HEK293 (cell line): ENCODE measurements around the gene RAB44.

Experiments
- CTCF ChIA-PET: fragments of 350-600 bp; formaldehyde crosslinking; extraction: SDS; loops from one replicate; lab custom pipeline; 2021; ENCODE audit warnings: antibody characterized with exemption; lab: Yijun Ruan, JAX
- POLR2A ChIA-PET: fragments of 300-600 bp; formaldehyde crosslinking; extraction: SDS; loops from one replicate; lab custom pipeline; 2020; ENCODE audit warnings: antibody characterized with exemption, inconsistent platforms; lab: Yijun Ruan, JAX
- H3K27ac ChIP-seq: fragments of 200-500 bp; sonication (Bioruptor generic); 2 replicates; pipeline ENCODE4 v1.5.1; 2014; ENCODE audit warnings: low read depth, low read length, control low read depth, inconsistent platforms; ENCODE audit errors: extremely low read depth
- H3K36me3 ChIP-seq, 2 experiments: fragments of 200-500 bp in 1 of 2; sonication (Bioruptor generic) in 1 of 2; 1 replicate in 1 of 2; 2 replicates in 1 of 2; pipeline ENCODE4 v1.5.1; 2014 to 2017; ENCODE audit warnings: inconsistent platforms in 2 of 2, low read length in 2 of 2; ENCODE audit not compliant: control insufficient read depth in 2 of 2, insufficient read depth in 1 of 2
- H3K4me1 ChIP-seq: fragments of 200-500 bp; sonication (Bioruptor generic); 2 replicates; pipeline ENCODE4 v1.5.1; 2014; ENCODE audit warnings: mild to moderate bottlenecking, low read length, inconsistent platforms; ENCODE audit not compliant: control insufficient read depth, insufficient read depth
- H3K4me3 ChIP-seq: 2 replicates; pipeline ENCODE4 v1.5.1; 2011; ENCODE audit warnings: low read depth, mild to moderate bottlenecking, control low read depth, low read length, moderate library complexity
- H3K9me3 ChIP-seq: fragments of 200-500 bp; sonication (Bioruptor generic); 2 replicates; pipeline ENCODE4 v1.5.1; 2014; ENCODE audit warnings: low read depth, low read length, inconsistent platforms; ENCODE audit not compliant: control insufficient read depth, insufficient read depth
- GLI4 ChIP-seq: fragments of 450-650 bp; formaldehyde crosslinking; IDR thresholded peaks from 2 replicates; pipeline ENCODE4 v1.5.1; 2016; ENCODE audit warnings: missing biosample characterization, missing genetic modification characterization
- SCRT2 ChIP-seq: fragments of 450-650 bp; formaldehyde crosslinking; IDR thresholded peaks from 2 replicates; pipeline ENCODE4 v1.5.1; 2016; ENCODE audit warnings: missing biosample characterization, missing genetic modification characterization
- SETDB1 ChIP-seq: IDR thresholded peaks from one replicate; pipeline ENCODE4 v1.6.1; 2017; ENCODE audit warnings: mild to moderate bottlenecking, low read length, moderate library complexity, mixed read lengths; ENCODE audit not compliant: insufficient read length
- ZNF138 ChIP-seq: fragments of 450-650 bp; formaldehyde crosslinking; IDR thresholded peaks from 2 replicates; pipeline ENCODE4 v1.5.1; 2016; ENCODE audit warnings: missing biosample characterization, missing genetic modification characterization, borderline replicate concordance
- ZNF239 ChIP-seq: fragments of 450-650 bp; formaldehyde crosslinking; IDR thresholded peaks from 2 replicates; pipeline ENCODE4 v1.5.1; 2016; ENCODE audit warnings: missing biosample characterization, missing genetic modification characterization
- ZNF341 ChIP-seq: fragments of 450-650 bp; formaldehyde crosslinking; IDR thresholded peaks from 2 replicates; pipeline ENCODE4; 2016; ENCODE audit warnings: low read depth, missing biosample characterization, missing genetic modification characterization
- ZNF350 ChIP-seq: fragments of 450-650 bp; formaldehyde crosslinking; IDR thresholded peaks from 2 replicates; pipeline ENCODE4 v1.5.0; 2017; ENCODE audit warnings: missing biosample characterization, mild to moderate bottlenecking, missing genetic modification characterization
- ZNF391 ChIP-seq: fragments of 450-650 bp; formaldehyde crosslinking; IDR thresholded peaks from 2 replicates; pipeline ENCODE4 v1.5.1; 2016; ENCODE audit warnings: low read depth, missing biosample characterization, missing genetic modification characterization, borderline replicate concordance
- ZNF510 ChIP-seq: fragments of 450-650 bp; formaldehyde crosslinking; IDR thresholded peaks from 2 replicates; pipeline ENCODE4 v1.5.1; 2018; ENCODE audit warnings: mild to moderate bottlenecking, missing genetic modification characterization, missing biosample characterization; ENCODE audit not compliant: insufficient replicate concordance
- ZNF521 ChIP-seq: fragments of 450-650 bp; formaldehyde crosslinking; IDR thresholded peaks from 2 replicates; pipeline ENCODE4 v1.5.1; 2017; ENCODE audit warnings: missing biosample characterization, mild to moderate bottlenecking, missing genetic modification characterization
- ZNF529 ChIP-seq: fragments of 450-650 bp; formaldehyde crosslinking; IDR thresholded peaks from 2 replicates; pipeline ENCODE4 v1.5.1; 2017; ENCODE audit warnings: missing genetic modification characterization, missing biosample characterization; ENCODE audit not compliant: insufficient replicate concordance
- ZNF626 ChIP-seq: fragments of 450-650 bp; sonication (Bioruptor Pico); formaldehyde crosslinking; IDR thresholded peaks from 2 replicates; pipeline ENCODE4 v1.5.1; 2018; ENCODE audit warnings: missing biosample characterization, missing genetic modification characterization, inconsistent platforms
- ZNF677 ChIP-seq: fragments of 450-650 bp; IDR thresholded peaks from 2 replicates; pipeline ENCODE4 v1.5.0; 2018; ENCODE audit warnings: missing biosample characterization, mild to moderate bottlenecking, missing genetic modification characterization, moderate library complexity
- ZNF747 ChIP-seq: fragments of 450-650 bp; formaldehyde crosslinking; IDR thresholded peaks from 2 replicates; pipeline ENCODE4 v1.5.1; 2016; ENCODE audit warnings: missing biosample characterization, missing genetic modification characterization
- TF ChIP-seq, protein P1 (sequence below): fragments of 450-650 bp; IDR thresholded peaks from 2 replicates; pipeline ENCODE4 v1.5.1; 2018; ENCODE audit warnings: missing biosample characterization, missing genetic modification characterization
- TF ChIP-seq, protein P2 (sequence below): fragments of 450-650 bp; formaldehyde crosslinking; IDR thresholded peaks from 2 replicates; pipeline ENCODE4 v1.5.1; 2016; ENCODE audit warnings: missing biosample characterization, missing genetic modification characterization, borderline replicate concordance
- TF ChIP-seq, protein P3 (sequence below): fragments of 450-650 bp; formaldehyde crosslinking; IDR thresholded peaks from 2 replicates; pipeline ENCODE4 v1.5.1; 2016; ENCODE audit warnings: missing biosample characterization, missing genetic modification characterization
- TF ChIP-seq, protein P4 (sequence below): fragments of 450-650 bp; formaldehyde crosslinking; IDR thresholded peaks from 2 replicates; pipeline ENCODE4 v1.5.1; 2017; ENCODE audit warnings: missing biosample characterization, missing genetic modification characterization
- TF ChIP-seq, protein P5 (sequence below): fragments of 450-650 bp; formaldehyde crosslinking; IDR thresholded peaks from 2 replicates; pipeline ENCODE4 v1.5.1; 2016; ENCODE audit warnings: missing biosample characterization, missing genetic modification characterization

RAB44 gene

DNA sequence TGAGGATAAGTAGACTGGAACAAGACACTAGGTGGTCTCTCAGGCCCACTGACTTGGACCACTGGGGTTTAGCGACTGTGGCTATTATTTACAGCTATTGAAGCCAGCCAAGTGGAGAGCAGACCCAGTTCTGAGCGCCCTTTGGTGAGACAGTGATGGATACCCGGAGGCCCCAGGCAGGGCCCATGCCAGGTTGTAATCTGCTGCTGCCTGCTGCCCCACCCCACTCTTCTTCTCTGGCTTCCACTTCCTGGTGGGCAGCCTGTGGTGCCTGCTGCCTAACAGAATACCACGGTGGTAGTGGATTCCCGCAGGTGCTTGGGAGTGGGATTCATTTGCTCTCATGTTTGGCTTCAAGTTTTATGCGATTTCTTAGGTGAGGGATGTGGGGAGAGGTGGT, 570 bp downstream of the RAB44 start (continued):
- TF ChIP-seq ZNF510 (tag by site-specific recombination), result no peak
- TF ChIP-seq, protein P1, sequence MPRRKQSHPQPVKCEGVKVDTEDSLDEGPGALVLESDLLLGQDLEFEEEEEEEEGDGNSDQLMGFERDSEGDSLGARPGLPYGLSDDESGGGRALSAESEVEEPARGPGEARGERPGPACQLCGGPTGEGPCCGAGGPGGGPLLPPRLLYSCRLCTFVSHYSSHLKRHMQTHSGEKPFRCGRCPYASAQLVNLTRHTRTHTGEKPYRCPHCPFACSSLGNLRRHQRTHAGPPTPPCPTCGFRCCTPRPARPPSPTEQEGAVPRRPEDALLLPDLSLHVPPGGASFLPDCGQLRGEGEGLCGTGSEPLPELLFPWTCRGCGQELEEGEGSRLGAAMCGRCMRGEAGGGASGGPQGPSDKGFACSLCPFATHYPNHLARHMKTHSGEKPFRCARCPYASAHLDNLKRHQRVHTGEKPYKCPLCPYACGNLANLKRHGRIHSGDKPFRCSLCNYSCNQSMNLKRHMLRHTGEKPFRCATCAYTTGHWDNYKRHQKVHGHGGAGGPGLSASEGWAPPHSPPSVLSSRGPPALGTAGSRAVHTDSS (tag by site-specific recombination), result no peak

DNA sequence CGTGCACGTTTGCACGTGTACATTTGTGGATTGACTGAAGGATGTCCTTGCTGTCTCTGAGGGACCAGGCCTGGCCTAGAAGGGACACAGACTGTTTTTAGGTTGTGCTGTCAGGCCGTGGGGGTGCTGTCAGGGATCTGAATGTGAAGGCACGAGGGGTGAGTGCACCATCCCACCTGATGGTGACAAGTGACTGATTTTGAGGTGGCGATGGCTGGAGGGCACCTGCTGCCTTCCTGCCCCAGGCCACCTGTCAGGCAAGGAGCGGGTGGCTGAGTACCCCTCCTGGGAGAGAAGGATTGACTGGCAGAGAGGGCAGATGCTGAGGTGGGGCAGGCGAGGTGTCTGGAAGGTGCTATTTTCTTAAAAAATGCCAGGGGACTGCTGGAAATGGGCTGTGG, 1.2 kb downstream of the RAB44 start:
- CTCF ChIA-PET, result no interaction called here
- POLR2A ChIA-PET, result interaction anchor here (0.7 kb wide), 1 partner anchor 20 kb away, joined by 3 read pairs; the partner anchor contains the start of gene CDKN1A
- H3K4me1 ChIP-seq, result no peaks in the 10 kb centered on the region
- H3K27ac ChIP-seq, result no peak overlapping the region
- no peaks in the 10 kb centered on the region for H3K36me3 ChIP-seq
- no peak overlapping the region for H3K4me3 ChIP-seq
- no peaks in the 10 kb centered on the region for H3K9me3 ChIP-seq
- TF ChIP-seq GLI4 (tag by site-specific recombination) (no peak), SCRT2 (tag by site-specific recombination) (peak; percentile 70)

DNA sequence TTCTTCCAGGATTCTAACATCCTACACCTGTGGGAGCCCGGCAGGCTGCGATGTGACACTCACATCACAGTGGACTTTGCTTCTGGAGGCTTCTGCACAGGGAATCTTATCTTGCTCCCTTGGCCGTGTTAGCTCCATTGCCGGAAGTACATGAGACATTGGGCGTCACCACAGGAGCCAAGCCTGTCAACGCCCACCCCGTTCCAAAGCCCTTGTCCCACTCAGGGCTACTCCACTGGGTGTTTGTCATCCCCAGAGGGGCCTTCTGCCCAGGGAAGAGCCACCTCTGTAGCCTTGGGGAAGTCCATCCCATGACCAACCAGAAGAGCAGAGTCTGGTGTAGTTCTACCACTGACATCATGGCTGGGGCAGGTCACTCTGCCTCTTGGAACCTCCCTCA, 1.7 kb downstream of the RAB44 start:
- Histone ChIP-seq H3K36me3 (no peaks in the 10 kb centered on the region), H3K4me1 (no peaks in the 10 kb centered on the region), H3K9me3 (no peaks in the 10 kb centered on the region), H3K27ac (no peak overlapping the region), H3K4me3 (no peak overlapping the region)
- CTCF ChIA-PET, result no interaction called here
- POLR2A ChIA-PET, result interaction anchor here (0.7 kb wide), 1 partner anchor 21 kb away, joined by 3 read pairs; the partner anchor contains the start of gene CDKN1A
- TF ChIP-seq, protein P2, sequence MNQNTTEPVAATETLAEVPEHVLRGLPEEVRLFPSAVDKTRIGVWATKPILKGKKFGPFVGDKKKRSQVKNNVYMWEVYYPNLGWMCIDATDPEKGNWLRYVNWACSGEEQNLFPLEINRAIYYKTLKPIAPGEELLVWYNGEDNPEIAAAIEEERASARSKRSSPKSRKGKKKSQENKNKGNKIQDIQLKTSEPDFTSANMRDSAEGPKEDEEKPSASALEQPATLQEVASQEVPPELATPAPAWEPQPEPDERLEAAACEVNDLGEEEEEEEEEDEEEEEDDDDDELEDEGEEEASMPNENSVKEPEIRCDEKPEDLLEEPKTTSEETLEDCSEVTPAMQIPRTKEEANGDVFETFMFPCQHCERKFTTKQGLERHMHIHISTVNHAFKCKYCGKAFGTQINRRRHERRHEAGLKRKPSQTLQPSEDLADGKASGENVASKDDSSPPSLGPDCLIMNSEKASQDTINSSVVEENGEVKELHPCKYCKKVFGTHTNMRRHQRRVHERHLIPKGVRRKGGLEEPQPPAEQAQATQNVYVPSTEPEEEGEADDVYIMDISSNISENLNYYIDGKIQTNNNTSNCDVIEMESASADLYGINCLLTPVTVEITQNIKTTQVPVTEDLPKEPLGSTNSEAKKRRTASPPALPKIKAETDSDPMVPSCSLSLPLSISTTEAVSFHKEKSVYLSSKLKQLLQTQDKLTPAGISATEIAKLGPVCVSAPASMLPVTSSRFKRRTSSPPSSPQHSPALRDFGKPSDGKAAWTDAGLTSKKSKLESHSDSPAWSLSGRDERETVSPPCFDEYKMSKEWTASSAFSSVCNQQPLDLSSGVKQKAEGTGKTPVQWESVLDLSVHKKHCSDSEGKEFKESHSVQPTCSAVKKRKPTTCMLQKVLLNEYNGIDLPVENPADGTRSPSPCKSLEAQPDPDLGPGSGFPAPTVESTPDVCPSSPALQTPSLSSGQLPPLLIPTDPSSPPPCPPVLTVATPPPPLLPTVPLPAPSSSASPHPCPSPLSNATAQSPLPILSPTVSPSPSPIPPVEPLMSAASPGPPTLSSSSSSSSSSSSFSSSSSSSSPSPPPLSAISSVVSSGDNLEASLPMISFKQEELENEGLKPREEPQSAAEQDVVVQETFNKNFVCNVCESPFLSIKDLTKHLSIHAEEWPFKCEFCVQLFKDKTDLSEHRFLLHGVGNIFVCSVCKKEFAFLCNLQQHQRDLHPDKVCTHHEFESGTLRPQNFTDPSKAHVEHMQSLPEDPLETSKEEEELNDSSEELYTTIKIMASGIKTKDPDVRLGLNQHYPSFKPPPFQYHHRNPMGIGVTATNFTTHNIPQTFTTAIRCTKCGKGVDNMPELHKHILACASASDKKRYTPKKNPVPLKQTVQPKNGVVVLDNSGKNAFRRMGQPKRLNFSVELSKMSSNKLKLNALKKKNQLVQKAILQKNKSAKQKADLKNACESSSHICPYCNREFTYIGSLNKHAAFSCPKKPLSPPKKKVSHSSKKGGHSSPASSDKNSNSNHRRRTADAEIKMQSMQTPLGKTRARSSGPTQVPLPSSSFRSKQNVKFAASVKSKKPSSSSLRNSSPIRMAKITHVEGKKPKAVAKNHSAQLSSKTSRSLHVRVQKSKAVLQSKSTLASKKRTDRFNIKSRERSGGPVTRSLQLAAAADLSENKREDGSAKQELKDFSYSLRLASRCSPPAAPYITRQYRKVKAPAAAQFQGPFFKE (tag by site-specific recombination), result no peak
- no peak for TF ChIP-seq ZNF138
- TF ChIP-seq, protein P3, sequence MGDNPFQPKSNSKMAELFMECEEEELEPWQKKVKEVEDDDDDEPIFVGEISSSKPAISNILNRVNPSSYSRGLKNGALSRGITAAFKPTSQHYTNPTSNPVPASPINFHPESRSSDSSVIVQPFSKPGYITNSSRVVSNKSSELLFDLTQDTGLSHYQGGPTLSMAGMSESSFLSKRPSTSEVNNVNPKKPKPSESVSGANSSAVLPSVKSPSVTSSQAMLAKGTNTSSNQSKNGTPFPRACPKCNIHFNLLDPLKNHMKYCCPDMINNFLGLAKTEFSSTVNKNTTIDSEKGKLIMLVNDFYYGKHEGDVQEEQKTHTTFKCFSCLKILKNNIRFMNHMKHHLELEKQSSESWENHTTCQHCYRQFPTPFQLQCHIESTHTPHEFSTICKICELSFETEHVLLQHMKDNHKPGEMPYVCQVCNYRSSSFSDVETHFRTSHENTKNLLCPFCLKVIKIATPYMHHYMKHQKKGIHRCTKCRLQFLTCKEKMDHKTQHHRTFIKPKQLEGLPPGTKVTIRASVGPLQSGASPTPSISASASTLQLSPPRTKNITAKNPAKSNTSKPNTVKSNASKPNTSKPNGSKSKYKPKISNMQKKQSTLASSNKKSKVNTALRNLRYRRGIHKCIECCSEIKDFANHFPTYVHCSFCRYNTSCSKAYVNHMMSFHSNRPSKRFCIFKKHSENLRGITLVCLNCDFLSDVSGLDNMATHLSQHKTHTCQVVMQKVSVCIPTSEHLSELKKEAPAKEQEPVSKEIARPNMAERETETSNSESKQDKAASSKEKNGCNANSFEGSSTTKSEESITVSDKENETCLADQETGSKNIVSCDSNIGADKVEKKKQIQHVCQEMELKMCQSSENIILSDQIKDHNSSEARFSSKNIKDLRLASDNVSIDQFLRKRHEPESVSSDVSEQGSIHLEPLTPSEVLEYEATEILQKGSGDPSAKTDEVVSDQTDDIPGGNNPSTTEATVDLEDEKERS, result no peak
- TF ChIP-seq, protein P4, sequence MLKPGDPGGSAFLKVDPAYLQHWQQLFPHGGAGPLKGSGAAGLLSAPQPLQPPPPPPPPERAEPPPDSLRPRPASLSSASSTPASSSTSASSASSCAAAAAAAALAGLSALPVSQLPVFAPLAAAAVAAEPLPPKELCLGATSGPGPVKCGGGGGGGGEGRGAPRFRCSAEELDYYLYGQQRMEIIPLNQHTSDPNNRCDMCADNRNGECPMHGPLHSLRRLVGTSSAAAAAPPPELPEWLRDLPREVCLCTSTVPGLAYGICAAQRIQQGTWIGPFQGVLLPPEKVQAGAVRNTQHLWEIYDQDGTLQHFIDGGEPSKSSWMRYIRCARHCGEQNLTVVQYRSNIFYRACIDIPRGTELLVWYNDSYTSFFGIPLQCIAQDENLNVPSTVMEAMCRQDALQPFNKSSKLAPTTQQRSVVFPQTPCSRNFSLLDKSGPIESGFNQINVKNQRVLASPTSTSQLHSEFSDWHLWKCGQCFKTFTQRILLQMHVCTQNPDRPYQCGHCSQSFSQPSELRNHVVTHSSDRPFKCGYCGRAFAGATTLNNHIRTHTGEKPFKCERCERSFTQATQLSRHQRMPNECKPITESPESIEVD (tag by site-specific recombination), result no peak
- TF ChIP-seq, protein P5, sequence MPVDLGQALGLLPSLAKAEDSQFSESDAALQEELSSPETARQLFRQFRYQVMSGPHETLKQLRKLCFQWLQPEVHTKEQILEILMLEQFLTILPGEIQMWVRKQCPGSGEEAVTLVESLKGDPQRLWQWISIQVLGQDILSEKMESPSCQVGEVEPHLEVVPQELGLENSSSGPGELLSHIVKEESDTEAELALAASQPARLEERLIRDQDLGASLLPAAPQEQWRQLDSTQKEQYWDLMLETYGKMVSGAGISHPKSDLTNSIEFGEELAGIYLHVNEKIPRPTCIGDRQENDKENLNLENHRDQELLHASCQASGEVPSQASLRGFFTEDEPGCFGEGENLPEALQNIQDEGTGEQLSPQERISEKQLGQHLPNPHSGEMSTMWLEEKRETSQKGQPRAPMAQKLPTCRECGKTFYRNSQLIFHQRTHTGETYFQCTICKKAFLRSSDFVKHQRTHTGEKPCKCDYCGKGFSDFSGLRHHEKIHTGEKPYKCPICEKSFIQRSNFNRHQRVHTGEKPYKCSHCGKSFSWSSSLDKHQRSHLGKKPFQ, result no peak
- no peak for TF ChIP-seq ZNF341 (tag by site-specific recombination)
- TF ChIP-seq ZNF350, result no peak
- no peak for TF ChIP-seq ZNF747 (tag by site-specific recombination)
- TF ChIP-seq ZNF391 (tag by site-specific recombination), result no peak
- TF ChIP-seq SETDB1, result no peak
- no peak for TF ChIP-seq ZNF677 (tag by site-specific recombination)
- TF ChIP-seq ZNF529 (tag by site-specific recombination), result no peak
- TF ChIP-seq ZNF626 (tag by site-specific recombination), result no peak
- no peak for TF ChIP-seq ZNF239 (tag by site-specific recombination)
- TF ChIP-seq ZNF521 (tag by site-specific recombination), result no peak
